Activated CD4-positive, alpha-beta T cell treated with anti-CD3 and anti-CD28 coated beads, Interleukin-2, amount 10 ng/mL, durations not matched to agents 24 days and 14 days (primary cell): Measurements from ENCODE around the gene TBX19. TPM values are rescaled to one million over a fixed set of nuclear protein-coding genes. Genes with fewer than 3 reads are reported as not detected.
A peak's percentile ranks its signal among the peaks of the same experiment; 100 is the strongest.

Experiments used
- DNase-seq: peaks from one replicate; pipeline ENCODE4 v3.0.0; 2022
- H3K27ac Mint-ChIP-seq: one replicate; pipeline ENCODE4 v1.8.0; 2022; ENCODE audit warnings: mild to moderate bottlenecking, mixed read lengths
- H3K27me3 Mint-ChIP-seq: one replicate; pipeline ENCODE4 v1.8.0; 2022; ENCODE audit warnings: mixed read lengths
- H3K36me3 Mint-ChIP-seq: one replicate; pipeline ENCODE4 v1.8.0; 2022; ENCODE audit warnings: low read depth, mild to moderate bottlenecking, mixed read lengths
- H3K4me1 Mint-ChIP-seq: one replicate; pipeline ENCODE4 v1.8.0; 2021; ENCODE audit warnings: mixed read lengths
- H3K4me3 Mint-ChIP-seq: one replicate; pipeline ENCODE4 v1.8.0; 2022; ENCODE audit warnings: mild to moderate bottlenecking, moderate library complexity, mixed read lengths
- H3K9me3 Mint-ChIP-seq: one replicate; pipeline ENCODE4 v1.8.0; 2021; ENCODE audit warnings: mixed read lengths
- intact Hi-C: fragments of 100-400 bp; cut with micrococcal nuclease; formaldehyde crosslinking; loops from one replicate; pipeline ENCODE4 v1.15.1; 2023
- total RNA-seq: library from RNA; stranded (reverse); gene quantifications from 2 replicates; pipeline ENCODE4 v1.2.3, GENCODE V29; 2022

Gene TBX19
- total RNA-seq, 1 donor from 2014 or later, result 2.5 TPM

GRCh38 chr1:168288311-168289052, 7.8 kb downstream of the TBX19 start:
- intact Hi-C loops, result no loop called here
- H3K9me3 Mint-ChIP-seq, result peaks cover 8% of the 10 kb centered on the region
- peaks cover 17% of the 10 kb centered on the region for H3K4me1 Mint-ChIP-seq
- no peak overlapping the region for H3K4me3 Mint-ChIP-seq
- H3K27ac Mint-ChIP-seq, result no peak overlapping the region
- no peaks in the 10 kb centered on the region for H3K27me3 Mint-ChIP-seq
- H3K36me3 Mint-ChIP-seq, result peaks cover 1% of the 10 kb centered on the region
- no peak for DNase-seq

DNA sequence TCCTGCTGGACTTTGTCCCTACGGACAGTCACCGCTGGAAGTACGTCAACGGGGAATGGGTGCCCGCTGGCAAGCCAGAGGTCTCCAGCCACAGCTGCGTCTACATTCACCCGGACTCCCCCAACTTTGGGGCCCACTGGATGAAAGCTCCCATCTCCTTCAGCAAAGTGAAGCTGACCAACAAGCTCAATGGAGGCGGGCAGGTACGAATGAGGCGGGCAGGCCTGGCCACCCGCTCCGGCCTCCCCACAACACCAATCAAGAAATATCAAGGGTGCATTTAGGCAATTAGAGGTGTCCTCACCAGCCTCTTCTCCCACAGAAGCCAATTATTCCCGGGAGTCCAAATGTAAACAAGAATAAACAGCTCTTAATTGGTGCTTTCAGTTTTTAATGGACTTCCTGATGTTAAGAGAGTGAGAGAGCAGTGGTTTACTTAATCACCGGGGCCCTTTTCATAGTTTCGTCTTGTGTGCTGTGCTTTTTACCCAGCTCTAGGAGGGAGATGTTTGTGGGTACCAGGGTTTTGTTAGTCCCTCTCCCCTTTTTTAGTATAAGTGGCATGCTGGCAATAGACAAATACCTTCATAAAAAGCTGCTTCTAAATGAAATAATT, 10.7 kb downstream of the TBX19 start:
- Mint-ChIP-seq H3K9me3 (peaks cover 6% of the 10 kb centered on the region), H3K4me3 (no peak overlapping the region), H3K4me1 (peaks cover 13% of the 10 kb centered on the region), H3K27ac (no peak overlapping the region), H3K36me3 (peaks cover 1% of the 10 kb centered on the region), H3K27me3 (no peaks in the 10 kb centered on the region)
- intact Hi-C loops, result no loop called here
- no peak for DNase-seq

DNA sequence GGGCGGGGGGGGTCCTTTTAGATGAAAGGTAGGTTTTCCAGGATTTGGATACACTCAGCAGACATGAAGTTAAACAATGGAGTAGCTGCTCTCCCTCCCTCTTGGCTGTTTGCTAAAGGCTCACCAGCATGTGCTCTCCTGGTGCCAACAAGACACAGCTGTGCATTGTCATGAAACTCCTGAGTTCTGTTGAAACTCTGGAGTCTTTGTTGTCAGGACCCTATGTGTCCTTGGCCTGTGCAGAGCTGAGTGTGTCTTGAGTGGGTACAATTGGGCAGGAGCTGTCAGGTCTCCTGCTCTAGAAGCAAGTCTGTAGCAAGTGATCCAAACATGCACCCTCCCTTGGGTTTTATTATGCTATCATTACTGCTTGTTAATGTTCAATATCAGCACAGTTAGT, 12.7 kb downstream of the TBX19 start:
- H3K27ac Mint-ChIP-seq, result no peak overlapping the region
- H3K36me3 Mint-ChIP-seq, result peaks cover 1% of the 10 kb centered on the region

GRCh38 chr1:168295411-168296114, 14.9 kb downstream of the TBX19 start:
- H3K9me3 Mint-ChIP-seq, result no peaks in the 10 kb centered on the region
- DNase-seq, result no peak
- peaks cover 1% of the 10 kb centered on the region for H3K36me3 Mint-ChIP-seq
- no peak overlapping the region for H3K4me3 Mint-ChIP-seq
- no peaks in the 10 kb centered on the region for H3K4me1 Mint-ChIP-seq
- intact Hi-C loops, result no loop called here
- no peak overlapping the region for H3K27ac Mint-ChIP-seq
- H3K27me3 Mint-ChIP-seq, result no peaks in the 10 kb centered on the region

More for the DNA sequence above, 12.7 kb downstream of the TBX19 start:
- intact Hi-C loops, result no loop called here
- no peak for DNase-seq
- H3K4me1 Mint-ChIP-seq, result no peaks in the 10 kb centered on the region
- H3K27me3 Mint-ChIP-seq, result no peaks in the 10 kb centered on the region
- H3K4me3 Mint-ChIP-seq, result no peak overlapping the region
- no peaks in the 10 kb centered on the region for H3K9me3 Mint-ChIP-seq

DNA sequence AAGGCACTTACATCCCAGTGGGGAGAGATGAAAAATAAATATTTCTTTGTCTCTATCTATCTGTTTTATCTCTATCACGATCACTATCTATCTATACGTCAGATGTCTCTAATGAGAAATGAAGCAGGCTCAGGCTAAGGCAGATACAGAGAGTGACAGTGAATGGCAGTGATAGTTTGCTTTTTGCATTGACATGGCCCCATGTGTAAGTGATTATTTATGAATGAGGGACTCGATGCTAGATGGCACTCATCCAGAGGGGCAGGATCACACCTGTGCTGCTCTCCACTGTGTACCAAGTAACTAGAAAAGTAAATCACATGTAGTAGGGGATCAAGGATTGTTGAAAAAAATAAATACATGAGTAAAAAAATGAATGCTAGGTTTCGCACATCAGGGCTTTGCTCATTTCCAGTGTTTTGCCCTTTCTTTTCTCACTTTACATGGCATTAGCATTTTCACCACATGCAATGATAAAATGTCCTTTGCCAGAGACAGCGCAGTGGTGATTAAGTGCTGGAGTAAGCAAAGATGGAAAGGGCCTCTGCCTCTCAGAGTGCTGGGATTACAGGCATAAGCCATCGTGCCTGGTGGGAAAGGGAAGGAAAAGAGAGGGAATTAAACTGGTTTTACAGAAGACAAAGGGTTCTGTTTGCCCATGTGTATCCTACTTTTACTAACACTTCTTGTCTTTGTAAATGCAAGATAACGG, 16.5 kb downstream of the TBX19 start:
- DNase-seq, result no peak
- Mint-ChIP-seq H3K27ac (no peak overlapping the region), H3K27me3 (no peaks in the 10 kb centered on the region), H3K36me3 (peaks cover 1% of the 10 kb centered on the region), H3K4me3 (no peak overlapping the region), H3K9me3 (no peaks in the 10 kb centered on the region), H3K4me1 (no peaks in the 10 kb centered on the region)
- intact Hi-C loops, result no loop called here

GRCh38 chr1:168298446-168298845, 17.8 kb downstream of the TBX19 start:
- Mint-ChIP-seq H3K27ac (no peak overlapping the region), H3K27me3 (no peaks in the 10 kb centered on the region), H3K36me3 (peaks cover 1% of the 10 kb centered on the region), H3K4me3 (no peak overlapping the region), H3K4me1 (peaks cover 2% of the 10 kb centered on the region), H3K9me3 (no peaks in the 10 kb centered on the region)
- DNase-seq, result no peak
- intact Hi-C loops, result no loop called here

GRCh38 chr1:168300626-168301025, 19.9 kb downstream of the TBX19 start:
- intact Hi-C loops, result no loop called here
- H3K36me3 Mint-ChIP-seq, result peaks cover 1% of the 10 kb centered on the region
- no peak for DNase-seq
- H3K27ac Mint-ChIP-seq, result no peak overlapping the region
- H3K4me3 Mint-ChIP-seq, result no peak overlapping the region
- peaks cover 2% of the 10 kb centered on the region for H3K4me1 Mint-ChIP-seq
- no peaks in the 10 kb centered on the region for H3K27me3 Mint-ChIP-seq
- H3K9me3 Mint-ChIP-seq, result no peaks in the 10 kb centered on the region

- no peak for DNase-seq
- H3K27ac Mint-ChIP-seq, result no peak overlapping the region
- intact Hi-C loops, result no loop called here
- no peak overlapping the region for H3K4me3 Mint-ChIP-seq
- peaks cover 2% of the 10 kb centered on the region for H3K4me1 Mint-ChIP-seq
- no peaks in the 10 kb centered on the region for H3K27me3 Mint-ChIP-seq
- peaks cover 1% of the 10 kb centered on the region for H3K36me3 Mint-ChIP-seq
- H3K9me3 Mint-ChIP-seq, result no peaks in the 10 kb centered on the region
These were observed 21.1 kb downstream of the TBX19 start for GRCh38 chr1:168301664-168302320.

- H3K4me1 Mint-ChIP-seq, result peaks cover 2% of the 10 kb centered on the region
- DNase-seq, result no peak
- no peak overlapping the region for H3K4me3 Mint-ChIP-seq
- H3K9me3 Mint-ChIP-seq, result no peaks in the 10 kb centered on the region
- no peak overlapping the region for H3K27ac Mint-ChIP-seq
- H3K36me3 Mint-ChIP-seq, result peaks cover 2% of the 10 kb centered on the region
- intact Hi-C loops, result no loop called here
- H3K27me3 Mint-ChIP-seq, result no peaks in the 10 kb centered on the region
These were observed 23.3 kb downstream of the TBX19 start for GRCh38 chr1:168303716-168304540.

DNA sequence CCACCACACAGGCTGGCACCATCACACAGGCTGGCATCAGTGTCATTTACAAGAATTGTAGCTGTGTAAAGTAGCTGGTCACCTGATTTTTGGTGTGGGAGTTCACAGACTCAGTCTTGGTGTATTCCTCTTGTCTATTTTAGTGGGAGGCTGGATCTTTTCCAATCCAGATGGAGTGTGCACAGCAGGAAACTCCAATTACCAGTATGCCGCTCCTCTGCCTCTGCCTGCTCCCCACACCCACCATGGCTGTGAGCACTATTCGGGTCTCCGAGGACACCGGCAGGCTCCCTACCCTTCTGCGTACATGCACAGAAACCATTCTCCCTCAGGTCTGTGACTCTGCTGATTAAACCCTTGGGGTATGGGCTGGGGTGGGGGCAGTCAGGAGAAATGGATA, 24.2 kb downstream of the TBX19 start:
- peaks cover 2% of the 10 kb centered on the region for H3K4me1 Mint-ChIP-seq
- no peak overlapping the region for H3K4me3 Mint-ChIP-seq
- intact Hi-C loops, result no loop called here
- DNase-seq, result no peak
- H3K27ac Mint-ChIP-seq, result no peak overlapping the region
- H3K36me3 Mint-ChIP-seq, result peaks cover 2% of the 10 kb centered on the region
- H3K9me3 Mint-ChIP-seq, result no peaks in the 10 kb centered on the region
- H3K27me3 Mint-ChIP-seq, result no peaks in the 10 kb centered on the region

- Mint-ChIP-seq H3K4me1 (peaks cover 17% of the 10 kb centered on the region), H3K4me3 (no peak overlapping the region), H3K27me3 (no peaks in the 10 kb centered on the region), H3K27ac (peak overlapping the region; percentile 25), H3K36me3 (peaks cover 11% of the 10 kb centered on the region), H3K9me3 (peaks cover 7% of the 10 kb centered on the region)
- intact Hi-C loops, result no loop called here
- DNase-seq, result no peak
These were observed 32.3 kb downstream of the TBX19 start for GRCh38 chr1:168312718-168313604.

- Mint-ChIP-seq H3K36me3 (peaks cover 9% of the 10 kb centered on the region), H3K9me3 (peaks cover 7% of the 10 kb centered on the region), H3K4me3 (no peak overlapping the region), H3K27me3 (no peaks in the 10 kb centered on the region), H3K4me1 (peaks cover 22% of the 10 kb centered on the region), H3K27ac (no peak overlapping the region)
- DNase-seq, result no peak
- intact Hi-C loops, result no loop called here
These were observed 35.5 kb downstream of the TBX19 start for GRCh38 chr1:168316142-168316541.
